Right lobe of liver (tissue), 6 donors: ENCODE results near the gene TM2D3. TPM values are rescaled to one million over a fixed set of nuclear protein-coding genes. Genes with fewer than 3 reads are reported as not detected.

Source experiments
- ATAC-seq, 4 donors: fragments of 200-7000 bp; cut with Tn5 transposase; one replicate each; pipeline ENCODE4 v1.9.1; 2020; ENCODE audit warnings: mild to moderate bottlenecking in 4 of 4, moderate library complexity in 4 of 4
- DNase-seq, 3 donors: peaks; one replicate each; pipeline ENCODE4 v3.0.0-alpha.2; 2020
- H3K27ac ChIP-seq, 3 donors: fragments of 200-600 bp; one replicate each; pipeline ENCODE4 v1.8.0; 2022
- H3K27me3 ChIP-seq, 2 donors: fragments of 200-600 bp; one replicate each; pipeline ENCODE4 v1.8.0; 2022
- H3K36me3 ChIP-seq, 4 donors: fragments of 200-600 bp; sonication (generic) in 1 of 4; one replicate each; pipeline versions ENCODE4 v1.5.1 to v1.8.0; 2017 to 2022; ENCODE audit warnings: control low read depth in 1 of 4
- H3K4me1 ChIP-seq, 4 donors: fragments of 200-600 bp; sonication (generic) in 1 of 4; one replicate each; pipeline versions ENCODE4 v1.5.1 to v1.8.0; 2017 to 2022; ENCODE audit warnings: control low read depth in 1 of 4
- H3K4me3 ChIP-seq, 3 donors: fragments of 200-600 bp; one replicate each; pipeline ENCODE4 v1.8.0; 2022
- H3K9me3 ChIP-seq, 4 donors: fragments of 200-600 bp; sonication (generic) in 1 of 4; one replicate each; pipeline versions ENCODE4 v1.5.1 to v1.8.0; 2017 to 2022; ENCODE audit warnings: control low read depth in 1 of 4
- CTCF ChIP-seq, 4 donors: fragments of 200-600 bp in 3 of 4; fragments of 450-650 bp in 1 of 4; IDR thresholded peaks; one replicate each; pipeline versions ENCODE4 v1.5.1 to v1.8.0; 2016 to 2022; ENCODE audit warnings: antibody characterized with exemption in 4 of 4, mild to moderate bottlenecking in 2 of 4
- POLR2A ChIP-seq: fragments of 450-650 bp; IDR thresholded peaks from one replicate; pipeline ENCODE4 v1.6.1; 2017; ENCODE audit warnings: antibody characterized with exemption, mild to moderate bottlenecking
- WGBS: methylation state at CpG from one replicate; pipeline ENCODE4 v1.1.6; 2018; ENCODE audit warnings: low coverage, low lambda C conversion rate; ENCODE audit not compliant: insufficient coverage; ENCODE audit errors: missing lambda C conversion rate; 5-methylcytosine and 5-hydroxymethylcytosine counted together
- intact Hi-C, 2 donors: fragments of 100-400 bp; cut with DNase I; formaldehyde crosslinking; loops; one replicate each; pipeline versions ENCODE4 v1.11.2 to v1.14.1; 2022
- small RNA-seq, 2 experiments: library from RNA; depleted of rRNA; stranded (forward); fragments of <200 nt; gene quantifications; one replicate each; pipeline ENCODE3, GENCODE V24; 2016
- total RNA-seq, 6 experiments: library from RNA; depleted of rRNA in 2 of 6; stranded (reverse); fragments of >200 nt in 2 of 6; fragmentation: NEBNext Ultra II Directional in 3 of 6; extraction: Animal tissue kit (Norgen Biotek cat#: 25700) in 3 of 6; gene quantifications; one replicate each; pipeline versions ENCODE4 v1.1.0 to v1.2.4, GENCODE V29; 2016 to 2023
- donor health status: DM: no; HTN: yes; CAD: no.
- donor health status: DM: no; HTN: no; CAD: no.
- donor health status: DM: no; HTN: no; CAD: no.
- donor health status: DM: no; HTN: yes; CAD: no.
- donor health status: DM: no; HTN: yes; CAD: no.

TM2D3 gene
- total RNA-seq, 6 experiments from 2014 or later, result 29.5 to 46.9 (median 40.8) TPM

DNA sequence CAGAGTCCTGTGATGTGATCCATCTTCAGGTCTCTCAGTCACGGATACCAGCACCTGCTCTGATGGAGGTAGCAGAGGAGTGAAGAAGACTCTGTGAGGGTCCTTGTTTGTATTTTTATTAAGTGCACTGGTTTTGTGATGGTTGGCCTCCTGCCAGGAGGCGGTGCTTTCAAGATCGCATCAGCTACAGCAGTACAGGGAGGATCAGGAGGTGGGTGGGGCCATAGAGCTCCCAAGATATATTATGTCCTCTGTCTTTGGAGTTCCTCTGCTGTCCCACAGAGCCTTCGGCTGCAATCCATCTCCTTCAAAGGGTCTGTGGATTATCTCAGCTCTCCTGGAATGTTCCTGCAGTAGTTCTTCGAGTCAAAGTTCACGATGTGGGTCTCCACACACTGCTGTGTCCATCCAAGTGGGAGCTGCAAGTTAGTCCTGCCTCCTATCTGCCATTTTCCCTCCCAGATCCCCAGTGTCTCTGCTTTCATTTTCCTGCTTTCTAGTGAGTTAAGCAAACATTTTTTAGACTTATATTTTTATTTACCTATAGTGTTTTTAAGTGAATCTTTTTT, 54.7 kb downstream of the TM2D3 start:
- Histone ChIP-seq H3K4me1 (no peaks in the 10 kb centered on the region), H3K27ac (no peak overlapping the region), H3K4me3 (no peak overlapping the region), H3K36me3 (no peaks in the 10 kb centered on the region), H3K27me3 (no peaks in the 10 kb centered on the region), H3K9me3 (no peaks in the 10 kb centered on the region)
- DNase-seq (no peak), ATAC-seq (no peak)
- intact Hi-C loops, result no loop called here
- TF ChIP-seq POLR2A, result no peak
- no peak for TF ChIP-seq CTCF (IDR thresholded peaks at IDR 0.05)
- 68% methylated on average over 6 of the region's 6 CpGs for WGBS

DNA sequence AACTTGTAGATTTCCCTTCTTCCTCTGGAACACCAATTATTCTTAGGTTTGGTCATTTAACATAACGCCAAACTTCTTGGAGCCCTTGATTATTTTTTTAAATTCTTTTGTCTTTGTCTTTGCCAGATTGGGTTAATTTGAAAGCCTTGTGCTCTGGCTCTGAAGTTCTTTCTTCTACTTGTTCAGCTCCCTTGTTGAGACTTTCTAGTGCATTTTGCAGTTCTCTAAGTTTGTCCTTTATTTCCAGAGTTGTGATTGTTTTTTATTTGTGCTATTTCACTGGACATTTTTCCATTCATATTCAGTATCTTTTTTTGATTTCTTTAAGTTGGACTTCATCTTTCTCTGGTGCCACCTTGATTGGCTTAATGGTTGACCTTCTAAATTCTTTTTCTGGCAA, 55.5 kb downstream of the TM2D3 start:
- no peaks in the 10 kb centered on the region for H3K9me3 ChIP-seq
- H3K4me1 ChIP-seq, result no peaks in the 10 kb centered on the region
- no peaks in the 10 kb centered on the region for H3K27me3 ChIP-seq
- no peaks in the 10 kb centered on the region for H3K36me3 ChIP-seq
- 85% methylated on average over 1 of the region's 1 CpG for WGBS
- TF ChIP-seq POLR2A, result no peak
- TF ChIP-seq CTCF (IDR thresholded peaks at IDR 0.05), result no peak
- intact Hi-C loops, result no loop called here
- ATAC-seq (no peak), DNase-seq (no peak)
- H3K4me3 ChIP-seq, result no peak overlapping the region
- H3K27ac ChIP-seq, result no peak overlapping the region

Small RNA genes within 50 kb of the gene (small RNA-seq; reads per million reads assigned to genes)
- gene RNU6-807P, result 0 reads per million in 2 experiments

Other genes starting within 250 kb of the TM2D3 start
- 100 to 1,000 TPM; 165 to 218 (median 207) TPM for gene PCSK6, start 162.7 kb downstream of the TM2D3 start, total RNA-seq
- gene TARS3, start 72.1 kb upstream of the TM2D3 start, total RNA-seq, result 1 to 10 TPM; 4.5 to 9.4 (median 5.3) TPM
- not detected for gene OR4F6, start 151.1 kb upstream of the TM2D3 start, total RNA-seq
- gene OR4F15, start 159.8 kb upstream of the TM2D3 start, total RNA-seq, result not detected